Activated CD8-positive, alpha-beta memory T cell treated with anti-CD3 and anti-CD28 coated beads, Interleukin-2, amount 10 ng/mL, durations not matched to agents 7 days and 5 days (primary cell): ENCODE results near the gene MCC. TPM values are rescaled to one million over a fixed set of nuclear protein-coding genes. Genes with fewer than 3 reads are reported as not detected.
A peak's percentile ranks its signal among the peaks of the same experiment; 100 is the strongest.
"Not testable (repeated sequence)": the region's sequence is repeated elsewhere in the genome, so short reads cannot be mapped to it uniquely, and the experiment has no call there.

Experiments
- ATAC-seq: fragments of 150-1000 bp; cut with Tn5 transposase; one replicate; pipeline ENCODE4 v1.10.0; 2021; ENCODE audit warnings: moderate library complexity
- CTCF ChIA-PET: fragments of 350-600 bp; sonication (Branson Sonifier 250); formaldehyde crosslinking; loops from one replicate; lab custom pipeline; 2021; ENCODE audit warnings: antibody characterized with exemption; lab: Charles Lee
- DNase-seq: peaks from one replicate; pipeline ENCODE4 v3.0.0-alpha.2; 2020
- H3K27ac Mint-ChIP-seq: one replicate; pipeline ENCODE4 v1.8.0; 2021; ENCODE audit warnings: mild to moderate bottlenecking, mixed read lengths
- H3K27me3 Mint-ChIP-seq: one replicate; pipeline ENCODE4 v1.8.0; 2021; ENCODE audit warnings: mixed read lengths
- H3K36me3 Mint-ChIP-seq: one replicate; pipeline ENCODE4 v1.8.0; 2021; ENCODE audit warnings: mild to moderate bottlenecking, mixed read lengths
- H3K4me1 Mint-ChIP-seq: one replicate; pipeline ENCODE4 v1.8.0; 2021; ENCODE audit warnings: mixed read lengths
- H3K4me3 Mint-ChIP-seq: one replicate; pipeline ENCODE4 v1.8.0; 2021; ENCODE audit warnings: mild to moderate bottlenecking, moderate library complexity, mixed read lengths
- H3K9me3 Mint-ChIP-seq: one replicate; pipeline ENCODE4 v1.8.0; 2022; ENCODE audit warnings: low read depth, mixed read lengths
- total RNA-seq, 2 experiments: library from RNA; stranded (reverse); gene quantifications; one replicate each; pipeline ENCODE4 v1.2.3, GENCODE V29; 2021

Gene MCC
- total RNA-seq, 2 experiments from 2014 or later = 7.4 to 7.5 TPM

GRCh38 chr5:113487416-113487780 is 855 bp downstream of the MCC start:
- DNase-seq (no peak), ATAC-seq (peak; percentile 18)
- peak overlapping the region; percentile 68 for H3K4me3 Mint-ChIP-seq
- peaks cover 79% of the 10 kb centered on the region for H3K27me3 Mint-ChIP-seq
- H3K9me3 Mint-ChIP-seq = peaks cover 12% of the 10 kb centered on the region
- no peak overlapping the region for H3K27ac Mint-ChIP-seq
- peaks cover 15% of the 10 kb centered on the region for H3K36me3 Mint-ChIP-seq
- H3K4me1 Mint-ChIP-seq = peaks cover 23% of the 10 kb centered on the region
- CTCF ChIA-PET = interaction anchor here (0.7 to 2.1 kb wide), 3 partner anchors 23 to 150 kb away, joined by 3 to 10 read pairs (median 7); no protein-coding TSS in a partner anchor

DNA sequence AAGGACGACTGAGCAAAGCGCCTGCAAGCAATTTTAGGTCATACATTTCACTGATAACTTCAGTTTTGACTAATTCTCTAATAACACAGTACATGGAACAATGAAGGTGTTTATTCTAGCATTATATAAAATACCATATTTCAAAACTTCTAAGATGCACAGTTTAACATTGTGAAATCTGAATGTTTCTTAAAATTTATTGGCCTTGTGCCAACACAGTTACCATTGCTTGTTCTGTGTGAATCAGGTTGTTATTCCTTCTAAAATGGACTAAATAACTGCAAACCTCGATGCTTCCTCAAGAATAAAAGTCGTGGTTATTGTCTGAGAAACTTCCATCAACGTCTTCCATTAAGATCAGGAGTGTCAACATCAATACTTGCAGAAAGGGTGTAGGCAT is 8.0 kb downstream of the MCC start:
- no peak for DNase-seq
- Mint-ChIP-seq H3K9me3 (no peaks in the 10 kb centered on the region), H3K27me3 (peaks cover 63% of the 10 kb centered on the region), H3K4me3 (no peak overlapping the region), H3K4me1 (no peaks in the 10 kb centered on the region), H3K36me3 (no peaks in the 10 kb centered on the region), H3K27ac (no peak overlapping the region)
- CTCF ChIA-PET = no interaction called here
- ATAC-seq = no peak

DNA sequence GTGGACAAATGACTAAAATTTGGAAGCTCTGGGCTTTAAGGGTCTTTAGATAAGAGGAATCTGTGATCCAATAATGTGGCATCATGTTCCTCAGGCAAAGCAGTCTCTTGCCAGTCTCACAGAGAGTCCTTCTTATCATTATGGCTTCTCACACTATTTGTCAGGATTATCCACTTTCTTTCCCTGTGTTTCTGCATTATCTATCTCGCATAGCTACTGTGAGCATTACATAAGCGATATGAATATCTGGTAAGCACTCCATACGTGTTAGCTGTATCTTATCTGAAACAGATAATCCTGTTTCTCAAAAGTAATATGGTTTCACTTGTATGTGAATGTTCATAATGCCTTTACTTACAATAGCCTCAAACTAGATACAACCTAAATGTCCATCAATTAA is 9.6 kb downstream of the MCC start:
- H3K4me3 Mint-ChIP-seq = no peak overlapping the region
- DNase-seq (no peak), ATAC-seq (no peak)
- no peaks in the 10 kb centered on the region for H3K36me3 Mint-ChIP-seq
- H3K27ac Mint-ChIP-seq = no peak overlapping the region
- CTCF ChIA-PET = interaction anchor here (0.7 kb wide), 1 partner anchor 101 kb away, joined by 3 read pairs; no protein-coding TSS in a partner anchor
- H3K27me3 Mint-ChIP-seq = peaks cover 59% of the 10 kb centered on the region
- H3K9me3 Mint-ChIP-seq = no peaks in the 10 kb centered on the region
- H3K4me1 Mint-ChIP-seq = no peaks in the 10 kb centered on the region

- Mint-ChIP-seq H3K4me1 (no peaks in the 10 kb centered on the region), H3K9me3 (no peaks in the 10 kb centered on the region), H3K27me3 (peaks cover 49% of the 10 kb centered on the region), H3K4me3 (no peak overlapping the region), H3K36me3 (no peaks in the 10 kb centered on the region), H3K27ac (no peak overlapping the region)
- no peak for ATAC-seq
- CTCF ChIA-PET = interaction anchor here (0.6 kb wide), 1 partner anchor 777 kb away, joined by 4 read pairs; no protein-coding TSS in a partner anchor
- no peak for DNase-seq
These were observed 14.0 kb downstream of the MCC start for GRCh38 chr5:113474100-113474728.

- Mint-ChIP-seq H3K27me3 (peaks cover 6% of the 10 kb centered on the region), H3K27ac (no peak overlapping the region), H3K9me3 (no peaks in the 10 kb centered on the region), H3K36me3 (no peaks in the 10 kb centered on the region), H3K4me3 (no peak overlapping the region), H3K4me1 (no peaks in the 10 kb centered on the region)
- CTCF ChIA-PET = no interaction called here
- DNase-seq (no peak), ATAC-seq (no peak)
These were observed 25.2 kb downstream of the MCC start for GRCh38 chr5:113463032-113463431.

GRCh38 chr5:113457106-113457505 is 31.1 kb downstream of the MCC start:
- H3K27ac Mint-ChIP-seq, ATAC-seq, H3K27me3 Mint-ChIP-seq, H3K4me1 Mint-ChIP-seq, H3K4me3 Mint-ChIP-seq, H3K9me3 Mint-ChIP-seq, H3K36me3 Mint-ChIP-seq, DNase-seq, CTCF ChIA-PET: not testable (repeated sequence)

- CTCF ChIA-PET = no interaction called here
- no peak overlapping the region for H3K4me3 Mint-ChIP-seq
- no peaks in the 10 kb centered on the region for H3K4me1 Mint-ChIP-seq
These were observed 35.3 kb downstream of the MCC start for GRCh38 chr5:113452941-113453340.

GRCh38 chr5:113451797-113452196 is 36.5 kb downstream of the MCC start:
- Mint-ChIP-seq H3K4me1 (no peaks in the 10 kb centered on the region), H3K36me3 (no peaks in the 10 kb centered on the region), H3K27ac (no peak overlapping the region), H3K4me3 (no peak overlapping the region), H3K27me3 (peaks cover 26% of the 10 kb centered on the region), H3K9me3 (no peaks in the 10 kb centered on the region)
- ATAC-seq (no peak), DNase-seq (no peak)
- CTCF ChIA-PET = no interaction called here

More at GRCh38 chr5:113452941-113453340, 35.3 kb downstream of the MCC start:
- ATAC-seq (no peak), DNase-seq (no peak)
- H3K36me3 Mint-ChIP-seq = no peaks in the 10 kb centered on the region
- H3K27ac Mint-ChIP-seq = no peak overlapping the region
- H3K27me3 Mint-ChIP-seq = peaks cover 20% of the 10 kb centered on the region
- no peaks in the 10 kb centered on the region for H3K9me3 Mint-ChIP-seq

- no peak for ATAC-seq
- peaks cover 32% of the 10 kb centered on the region for H3K27me3 Mint-ChIP-seq
- CTCF ChIA-PET = no interaction called here
- DNase-seq = no peak
- H3K9me3 Mint-ChIP-seq = no peaks in the 10 kb centered on the region
- H3K4me1 Mint-ChIP-seq = no peaks in the 10 kb centered on the region
- no peak overlapping the region for H3K4me3 Mint-ChIP-seq
- no peak overlapping the region for H3K27ac Mint-ChIP-seq
- H3K36me3 Mint-ChIP-seq = no peaks in the 10 kb centered on the region
These were observed 37.3 kb downstream of the MCC start for GRCh38 chr5:113450929-113451328.

DNA sequence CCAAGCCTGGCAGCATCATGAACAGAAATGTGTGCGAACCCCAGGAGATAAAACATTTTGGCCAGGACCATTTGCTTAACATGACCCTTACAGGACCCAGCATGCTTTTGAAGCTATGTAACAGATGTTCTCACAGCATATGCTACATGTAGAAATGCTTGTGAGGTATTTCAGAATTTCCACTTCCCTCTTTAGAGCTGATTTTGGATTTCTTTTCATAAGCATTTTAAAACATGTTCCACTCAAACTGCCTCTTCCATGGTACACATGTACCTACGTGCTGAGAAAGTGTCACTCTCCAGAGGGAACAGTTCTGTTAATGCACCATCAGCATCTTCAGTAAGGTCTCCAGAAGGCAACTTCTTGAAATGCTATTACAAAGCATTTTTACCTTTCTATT is 37.8 kb downstream of the MCC start:
- Mint-ChIP-seq H3K27me3 (peaks cover 35% of the 10 kb centered on the region), H3K4me3 (no peak overlapping the region), H3K27ac (no peak overlapping the region), H3K9me3 (no peaks in the 10 kb centered on the region), H3K4me1 (no peaks in the 10 kb centered on the region), H3K36me3 (peaks cover 2% of the 10 kb centered on the region)
- no peak for DNase-seq
- CTCF ChIA-PET = no interaction called here
- no peak for ATAC-seq

DNA sequence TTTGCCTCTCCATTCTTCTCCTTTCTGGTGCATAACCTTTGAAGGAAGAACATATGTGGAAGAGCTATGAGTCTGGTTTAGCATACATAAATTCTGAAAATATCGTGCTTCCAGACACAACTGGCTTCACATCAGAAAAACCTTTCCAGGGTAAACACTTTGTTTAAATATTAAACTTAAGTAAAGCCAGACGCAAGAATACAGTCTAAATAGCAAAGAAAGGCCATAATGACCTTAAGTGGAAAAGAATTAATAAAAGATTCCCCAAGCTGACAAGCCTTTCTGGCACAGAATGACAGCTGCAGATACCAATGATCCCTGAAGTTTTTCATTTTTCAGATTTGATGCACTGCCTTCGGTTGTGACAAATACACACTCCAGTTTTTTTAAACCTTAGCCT is 40.0 kb downstream of the MCC start:
- CTCF ChIA-PET = no interaction called here
- no peak for DNase-seq
- no peaks in the 10 kb centered on the region for H3K4me1 Mint-ChIP-seq
- peaks cover 38% of the 10 kb centered on the region for H3K27me3 Mint-ChIP-seq
- no peaks in the 10 kb centered on the region for H3K9me3 Mint-ChIP-seq
- ATAC-seq = no peak
- no peak overlapping the region for H3K27ac Mint-ChIP-seq
- H3K4me3 Mint-ChIP-seq = no peak overlapping the region
- peaks cover 2% of the 10 kb centered on the region for H3K36me3 Mint-ChIP-seq

GRCh38 chr5:113447498-113448050 is 40.7 kb downstream of the MCC start:
- CTCF ChIA-PET = no interaction called here
- peaks cover 43% of the 10 kb centered on the region for H3K27me3 Mint-ChIP-seq
- H3K4me3 Mint-ChIP-seq = no peak overlapping the region
- H3K36me3 Mint-ChIP-seq = peaks cover 2% of the 10 kb centered on the region
- DNase-seq (no peak), ATAC-seq (no peak)
- H3K4me1 Mint-ChIP-seq = no peaks in the 10 kb centered on the region
- H3K9me3 Mint-ChIP-seq = no peaks in the 10 kb centered on the region
- no peak overlapping the region for H3K27ac Mint-ChIP-seq

DNA sequence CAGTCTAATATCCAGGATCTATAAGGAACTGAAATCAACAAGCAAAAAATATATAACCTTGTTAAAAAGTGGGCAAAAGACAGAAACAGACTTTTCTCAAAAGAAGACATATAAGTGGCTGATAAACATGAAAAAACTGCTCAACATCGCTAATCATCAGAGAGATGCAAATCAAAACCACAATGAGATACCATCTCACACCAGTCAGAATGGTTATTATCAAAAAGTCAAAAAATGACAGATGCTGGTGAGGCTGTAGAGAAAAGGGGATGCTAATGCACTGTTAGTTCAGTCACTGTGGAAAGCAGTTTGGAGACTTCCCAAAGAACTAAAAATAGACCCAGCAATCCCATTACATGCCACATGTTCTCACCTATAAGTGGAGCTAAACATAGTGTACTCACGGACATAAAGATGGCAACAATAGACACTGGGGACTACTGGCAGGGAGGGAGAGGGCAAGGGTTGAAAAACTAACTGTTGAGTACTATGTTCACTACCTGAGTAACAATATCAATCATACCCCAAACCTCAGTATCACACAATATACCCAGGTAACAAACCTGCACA is 41.8 kb downstream of the MCC start:
- peaks cover 45% of the 10 kb centered on the region for H3K27me3 Mint-ChIP-seq
- H3K9me3 Mint-ChIP-seq = no peaks in the 10 kb centered on the region
- H3K27ac Mint-ChIP-seq = no peak overlapping the region
- H3K36me3 Mint-ChIP-seq = peaks cover 2% of the 10 kb centered on the region
- DNase-seq (no peak), ATAC-seq (no peak)
- no peak overlapping the region for H3K4me3 Mint-ChIP-seq
- CTCF ChIA-PET = no interaction called here
- H3K4me1 Mint-ChIP-seq = no peaks in the 10 kb centered on the region

DNA sequence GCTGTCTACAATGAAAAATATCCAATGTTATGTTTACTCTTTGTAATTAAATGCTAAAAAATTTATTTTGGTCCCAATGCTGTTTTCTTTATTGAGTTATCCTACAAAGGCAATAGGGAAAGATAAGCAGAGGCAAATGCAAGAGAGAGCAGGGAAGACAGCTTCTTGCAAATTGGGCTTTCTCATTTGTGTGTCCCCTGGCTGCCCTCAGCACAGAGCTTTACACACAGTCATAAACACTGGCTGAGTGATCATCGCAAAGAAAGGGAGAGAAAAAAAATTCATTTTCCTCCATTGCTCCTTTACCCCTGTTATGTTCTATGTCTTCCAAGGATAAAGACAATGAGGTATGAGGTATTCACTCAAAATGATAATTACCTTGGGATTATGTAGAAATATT is 51.1 kb downstream of the MCC start:
- Mint-ChIP-seq H3K9me3 (no peaks in the 10 kb centered on the region), H3K4me1 (no peaks in the 10 kb centered on the region), H3K36me3 (no peaks in the 10 kb centered on the region), H3K4me3 (no peak overlapping the region), H3K27me3 (peaks cover 6% of the 10 kb centered on the region), H3K27ac (no peak overlapping the region)
- DNase-seq (no peak), ATAC-seq (no peak)
- CTCF ChIA-PET = no interaction called here
